HL-60 (cell line): ENCODE data around the gene CPTP.

ENCODE experiments used
- DNase-seq, 2 experiments: peaks; one replicate each; pipeline ENCODE4 v3.0.0-alpha.2; 2010 to 2020; ENCODE audit warnings: low read depth in 1 of 2, low spot score in 1 of 2
- H3K27ac ChIP-seq: fragments of 250-450 bp; sonication (Bioruptor Pico); replicated peaks from 2 replicates; pipeline ENCODE4 v1.5.1; 2020; ENCODE audit warnings: mild to moderate bottlenecking, moderate library complexity
- H3K27me3 ChIP-seq: fragments of 250-450 bp; sonication (Bioruptor Pico); 2 replicates; pipeline ENCODE4 v1.5.1; 2021; ENCODE audit warnings: mild to moderate bottlenecking, moderate library complexity; ENCODE audit not compliant: insufficient read depth, poor library complexity, severe bottlenecking
- H3K4me3 ChIP-seq: replicated peaks from 2 replicates; pipeline ENCODE4 v1.5.1; 2011; ENCODE audit warnings: mild to moderate bottlenecking, control low read depth, low read length; ENCODE audit not compliant: insufficient read depth
- CTCF ChIP-seq: IDR thresholded peaks from one replicate; pipeline ENCODE4 v1.5.1; 2011; ENCODE audit warnings: low read length, control low read depth, inconsistent platforms; ENCODE audit not compliant: insufficient read depth
- GABPA ChIP-seq: IDR thresholded peaks from 2 replicates; pipeline ENCODE4 v1.6.1; 2012; ENCODE audit warnings: low read depth
- POLR2AphosphoS5 ChIP-seq: IDR thresholded peaks from 2 replicates; pipeline ENCODE4 v1.6.1; 2012; ENCODE audit warnings: low read depth
- REST ChIP-seq: IDR thresholded peaks from 2 replicates; pipeline ENCODE4 v1.6.1; 2012; ENCODE audit warnings: low read depth; ENCODE audit not compliant: insufficient replicate concordance
- SPI1 ChIP-seq: IDR thresholded peaks from 2 replicates; pipeline ENCODE4 v1.6.1; 2012; ENCODE audit warnings: low read depth, mild to moderate bottlenecking, borderline replicate concordance

The CPTP gene

GRCh38 chr1:1341549-1342021 is 17.0 kb downstream of the CPTP start:
- H3K4me3 ChIP-seq: no peak overlapping the region
- DNase-seq: no peak
- TF ChIP-seq CTCF (no peak), REST (no peak), POLR2AphosphoS5 (no peak), SPI1 (no peak), GABPA (no peak)
- no peaks in the 10 kb centered on the region for H3K27me3 ChIP-seq
- H3K27ac ChIP-seq: no peak overlapping the region

- no peak for DNase-seq
- H3K27me3 ChIP-seq: no peaks in the 10 kb centered on the region
- H3K4me3 ChIP-seq: no peak overlapping the region
- TF ChIP-seq GABPA (no peak), POLR2AphosphoS5 (no peak), REST (no peak), CTCF (no peak), SPI1 (no peak)
- H3K27ac ChIP-seq: no peak overlapping the region
These were observed 17.5 kb downstream of the CPTP start for GRCh38 chr1:1342061-1342562.

- Histone ChIP-seq H3K4me3 (no peak overlapping the region), H3K27ac (no peak overlapping the region), H3K27me3 (no peaks in the 10 kb centered on the region)
- TF ChIP-seq SPI1: no peak
- no peak for TF ChIP-seq REST
- TF ChIP-seq GABPA: no peak
- TF ChIP-seq POLR2AphosphoS5: no peak
- no peak for TF ChIP-seq CTCF
- DNase-seq: no peak
These were observed 18.0 kb downstream of the CPTP start for GRCh38 chr1:1342584-1343115.
